ENCODE results near the gene DISP2.

The DISP2 gene

GRCh38 chr15:40357723-40358470 is at the start of gene DISP2:
Gene DISP2 (plus strand): TSS chr15:40358219. CDS start chr15:40358322, 103 bp downstream.
- Mint-ChIP-seq H3K9me3 (no peaks in the 10 kb centered on the region), H3K36me3 (ENCODE audit: low read depth) (peaks cover 4% of the 10 kb centered on the region), H3K4me1 (ENCODE audit: low read depth) (peaks cover 21% of the 10 kb centered on the region), H3K4me3 (peak within 1 kb of the TSS; percentile 75), H3K27ac (no peak within 1 kb of the TSS), H3K27me3 (peaks cover 49% of the 10 kb centered on the region)
- intact Hi-C loops (cut with micrococcal nuclease): no loop called here

- peak overlapping the region; percentile 91 for H3K27ac Mint-ChIP-seq
- H3K4me3 Mint-ChIP-seq: peak overlapping the region; percentile 99
- intact Hi-C loops (cut with micrococcal nuclease): no loop called here
- peaks cover 67% of the 10 kb centered on the region for H3K4me1 Mint-ChIP-seq (ENCODE audit: low read depth)
- H3K36me3 Mint-ChIP-seq (ENCODE audit: low read depth): peaks cover 36% of the 10 kb centered on the region
- peaks cover 11% of the 10 kb centered on the region for H3K27me3 Mint-ChIP-seq
- no peaks in the 10 kb centered on the region for H3K9me3 Mint-ChIP-seq
Observed at GRCh38 chr15:40309344-40309862, 48.6 kb upstream of the DISP2 start.

- Mint-ChIP-seq H3K4me3 (no peak overlapping the region), H3K27me3 (peaks cover 13% of the 10 kb centered on the region), H3K27ac (peak overlapping the region; percentile 91), H3K4me1 (ENCODE audit: low read depth) (peaks cover 67% of the 10 kb centered on the region), H3K9me3 (no peaks in the 10 kb centered on the region), H3K36me3 (ENCODE audit: low read depth) (peaks cover 28% of the 10 kb centered on the region)
- intact Hi-C loops (cut with micrococcal nuclease): loop anchor here (1.0 kb wide), 1 partner anchor 31 kb away; no protein-coding TSS in a partner anchor
Observed at GRCh38 chr15:40310001-40310959, 47.7 kb upstream of the DISP2 start.

DNA sequence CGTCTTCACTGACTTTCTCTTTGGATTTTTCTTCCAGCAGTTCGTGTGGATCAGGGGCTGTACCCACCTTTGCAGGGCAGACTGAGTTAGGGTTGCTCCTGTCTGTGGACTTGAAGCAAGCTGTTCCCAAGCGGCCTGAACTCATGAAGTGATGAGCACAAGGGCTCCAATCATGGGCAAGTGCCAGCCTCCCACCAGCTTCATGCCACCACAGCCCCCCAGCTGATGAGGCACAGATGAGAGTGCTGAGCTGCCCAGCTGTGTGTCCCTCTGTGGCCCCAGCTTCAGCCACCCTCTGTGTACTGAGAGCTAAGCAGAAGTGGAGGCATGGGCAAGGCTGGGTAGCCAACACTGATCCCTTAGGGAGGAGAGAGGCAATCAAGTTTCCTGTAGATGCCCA is 47.0 kb upstream of the DISP2 start:
- no peak overlapping the region for H3K4me3 Mint-ChIP-seq
- peaks cover 63% of the 10 kb centered on the region for H3K4me1 Mint-ChIP-seq (ENCODE audit: low read depth)
- H3K9me3 Mint-ChIP-seq: no peaks in the 10 kb centered on the region
- H3K27me3 Mint-ChIP-seq: peaks cover 21% of the 10 kb centered on the region
- intact Hi-C loops (cut with micrococcal nuclease): loop anchor here (1.0 kb wide), 1 partner anchor 32 kb away; no protein-coding TSS in a partner anchor
- H3K27ac Mint-ChIP-seq: no peak overlapping the region
- H3K36me3 Mint-ChIP-seq (ENCODE audit: low read depth): peaks cover 20% of the 10 kb centered on the region

DNA sequence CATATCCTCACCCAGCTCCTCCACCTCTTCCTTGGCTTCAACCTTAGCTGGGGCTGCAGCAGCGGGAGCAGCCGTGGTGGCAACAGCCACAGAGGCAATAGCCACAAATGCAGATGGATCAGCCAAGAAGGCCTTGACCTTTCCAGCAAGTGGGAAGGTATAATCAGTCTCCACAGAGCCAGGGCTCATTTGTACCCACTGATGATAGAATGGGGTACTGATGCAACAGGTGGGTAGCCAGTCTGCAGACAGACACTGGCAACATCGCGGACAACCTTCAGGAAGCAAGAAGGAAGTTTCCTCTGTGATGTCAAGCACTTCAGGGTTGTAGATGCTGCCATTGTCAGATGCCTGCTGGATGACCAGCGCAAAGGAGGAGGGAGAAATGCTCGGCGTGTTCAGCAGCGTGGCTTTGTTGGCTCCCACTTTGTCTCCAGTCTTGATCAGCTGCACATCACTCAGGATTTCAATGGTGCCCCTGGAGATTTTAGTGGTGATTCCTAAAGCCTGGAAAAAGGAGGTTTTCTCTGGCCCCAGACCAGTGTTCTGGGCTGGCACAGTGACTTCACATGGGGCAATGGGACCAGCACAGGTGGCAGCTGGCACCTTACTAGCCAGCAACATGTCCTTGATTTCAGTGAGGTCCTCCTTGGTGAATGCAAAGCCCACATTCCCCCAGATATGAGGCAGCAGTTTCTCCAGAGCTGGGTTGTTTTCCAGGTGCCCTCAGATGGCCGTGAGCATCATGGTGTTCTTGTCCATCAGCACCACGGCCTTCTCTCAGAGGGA is 45.5 kb upstream of the DISP2 start:
- Mint-ChIP-seq H3K4me1 (ENCODE audit: low read depth) (peaks cover 67% of the 10 kb centered on the region), H3K9me3 (no peaks in the 10 kb centered on the region), H3K4me3 (no peak overlapping the region), H3K27ac (no peak overlapping the region), H3K27me3 (peaks cover 25% of the 10 kb centered on the region), H3K36me3 (ENCODE audit: low read depth) (peaks cover 6% of the 10 kb centered on the region)
- intact Hi-C loops (cut with micrococcal nuclease): no loop called here

DNA sequence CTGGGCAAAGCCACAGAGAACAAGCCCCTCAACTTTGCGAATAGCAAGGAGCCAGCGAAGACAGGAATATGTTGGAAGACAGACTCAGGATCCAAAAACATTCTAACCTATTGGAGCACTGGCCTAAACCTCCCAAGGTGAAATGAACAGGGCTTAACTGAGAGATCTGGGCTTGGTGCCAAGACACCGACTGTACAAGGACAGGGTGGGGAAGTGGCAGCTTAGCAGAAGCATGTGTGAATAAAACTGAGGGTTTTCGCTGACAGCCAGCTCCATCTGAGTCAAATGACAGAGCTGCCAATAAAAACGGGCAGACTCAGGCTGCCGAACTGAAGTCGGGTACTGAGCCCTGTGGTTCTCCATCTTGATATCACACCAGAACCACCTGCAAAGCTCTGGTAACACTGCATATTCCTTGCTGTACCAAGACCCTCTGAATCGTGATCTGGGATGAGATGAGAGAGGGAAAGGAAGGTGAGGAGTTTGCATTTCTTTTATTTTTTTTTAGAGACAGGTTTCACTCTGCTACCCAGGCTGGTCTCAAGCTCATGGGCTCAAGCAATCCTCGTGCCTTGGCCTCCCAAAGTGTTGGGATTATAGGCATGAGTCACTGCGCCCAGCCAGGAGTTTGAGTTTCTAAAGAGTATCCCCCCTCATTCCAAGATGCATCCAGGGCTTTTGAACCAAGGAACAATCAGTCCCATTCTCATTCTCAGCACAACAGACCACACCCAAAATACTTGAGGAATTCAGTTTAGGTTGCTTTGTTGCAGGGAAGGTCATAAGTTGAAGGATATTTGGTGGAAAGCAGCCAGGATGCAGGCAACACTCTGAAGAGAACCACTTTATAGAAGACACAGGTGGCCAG is 44.3 kb upstream of the DISP2 start:
- Mint-ChIP-seq H3K9me3 (no peaks in the 10 kb centered on the region), H3K4me3 (no peak overlapping the region), H3K36me3 (ENCODE audit: low read depth) (no peaks in the 10 kb centered on the region), H3K27me3 (peaks cover 25% of the 10 kb centered on the region), H3K4me1 (ENCODE audit: low read depth) (peaks cover 63% of the 10 kb centered on the region), H3K27ac (peak overlapping the region; percentile 73)
- intact Hi-C loops (cut with micrococcal nuclease): no loop called here

GRCh38 chr15:40314723-40315276 is 43.2 kb upstream of the DISP2 start:
- Mint-ChIP-seq H3K36me3 (ENCODE audit: low read depth) (no peaks in the 10 kb centered on the region), H3K9me3 (no peaks in the 10 kb centered on the region), H3K27ac (peak overlapping the region; percentile 73), H3K4me3 (no peak overlapping the region), H3K27me3 (peaks cover 25% of the 10 kb centered on the region), H3K4me1 (ENCODE audit: low read depth) (peaks cover 55% of the 10 kb centered on the region)
- intact Hi-C loops (cut with micrococcal nuclease): no loop called here

DNA sequence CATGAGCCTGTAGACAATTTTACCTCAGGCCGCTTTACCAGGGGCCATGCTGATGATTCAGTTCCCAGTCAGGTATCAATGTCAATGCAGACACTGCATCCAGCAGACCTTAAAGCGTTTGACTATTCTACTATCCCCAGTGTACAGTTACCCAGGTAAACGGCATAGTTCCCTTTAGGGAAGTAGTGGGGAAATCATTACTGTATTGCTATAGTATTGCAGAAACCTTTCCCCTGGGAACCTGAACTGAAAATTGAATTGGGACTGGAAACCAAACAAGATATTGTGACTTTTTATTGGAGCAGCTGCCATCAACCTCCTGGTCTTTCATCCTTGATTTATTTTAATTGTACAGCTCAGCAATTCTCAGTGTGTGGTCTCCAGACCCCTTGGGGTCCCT is 41.1 kb upstream of the DISP2 start:
- H3K27me3 Mint-ChIP-seq: peaks cover 23% of the 10 kb centered on the region

GRCh38 chr15:40317580-40317979 is 40.4 kb upstream of the DISP2 start:
- Mint-ChIP-seq H3K4me3 (no peak overlapping the region), H3K27ac (peak overlapping the region; percentile 73), H3K36me3 (ENCODE audit: low read depth) (no peaks in the 10 kb centered on the region), H3K4me1 (ENCODE audit: low read depth) (peaks cover 70% of the 10 kb centered on the region), H3K27me3 (peaks cover 16% of the 10 kb centered on the region), H3K9me3 (no peaks in the 10 kb centered on the region)
- intact Hi-C loops (cut with micrococcal nuclease): no loop called here

More for the DNA sequence above, 41.1 kb upstream of the DISP2 start:
- Mint-ChIP-seq H3K27ac (peak overlapping the region; percentile 73), H3K9me3 (no peaks in the 10 kb centered on the region), H3K4me3 (no peak overlapping the region), H3K4me1 (ENCODE audit: low read depth) (peaks cover 70% of the 10 kb centered on the region), H3K36me3 (ENCODE audit: low read depth) (no peaks in the 10 kb centered on the region)
- intact Hi-C loops (cut with micrococcal nuclease): no loop called here

DNA sequence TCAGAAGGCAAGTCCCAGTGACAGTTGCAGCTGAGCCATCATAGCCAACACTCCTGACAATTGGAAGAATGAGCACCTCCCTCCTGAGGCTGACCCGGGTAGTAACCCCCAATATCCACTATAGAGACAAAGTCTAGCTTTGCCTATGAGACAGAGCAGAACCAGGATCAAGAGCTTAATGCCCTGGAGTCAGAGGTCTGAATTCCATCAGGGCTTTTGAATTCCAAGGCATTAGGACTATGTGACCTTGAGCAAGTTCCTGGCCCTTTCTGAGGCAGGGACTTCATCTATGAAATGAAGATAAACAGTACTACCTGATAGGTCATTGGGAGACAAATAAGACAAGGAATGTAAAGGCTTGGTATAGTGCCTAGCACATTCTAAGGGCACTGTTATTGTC is 37.6 kb upstream of the DISP2 start:
- Mint-ChIP-seq H3K36me3 (ENCODE audit: low read depth) (peaks cover 10% of the 10 kb centered on the region), H3K4me1 (ENCODE audit: low read depth) (peaks cover 54% of the 10 kb centered on the region), H3K4me3 (no peak overlapping the region), H3K9me3 (no peaks in the 10 kb centered on the region), H3K27me3 (peaks cover 10% of the 10 kb centered on the region), H3K27ac (peak overlapping the region; percentile 65)
- intact Hi-C loops (cut with micrococcal nuclease): no loop called here

- Mint-ChIP-seq H3K27me3 (peaks cover 5% of the 10 kb centered on the region), H3K27ac (peak overlapping the region; percentile 65), H3K4me3 (no peak overlapping the region), H3K9me3 (no peaks in the 10 kb centered on the region), H3K4me1 (ENCODE audit: low read depth) (peaks cover 56% of the 10 kb centered on the region), H3K36me3 (ENCODE audit: low read depth) (peaks cover 15% of the 10 kb centered on the region)
- intact Hi-C loops (cut with micrococcal nuclease): no loop called here
Observed at GRCh38 chr15:40320931-40321371, 37.1 kb upstream of the DISP2 start.

DNA sequence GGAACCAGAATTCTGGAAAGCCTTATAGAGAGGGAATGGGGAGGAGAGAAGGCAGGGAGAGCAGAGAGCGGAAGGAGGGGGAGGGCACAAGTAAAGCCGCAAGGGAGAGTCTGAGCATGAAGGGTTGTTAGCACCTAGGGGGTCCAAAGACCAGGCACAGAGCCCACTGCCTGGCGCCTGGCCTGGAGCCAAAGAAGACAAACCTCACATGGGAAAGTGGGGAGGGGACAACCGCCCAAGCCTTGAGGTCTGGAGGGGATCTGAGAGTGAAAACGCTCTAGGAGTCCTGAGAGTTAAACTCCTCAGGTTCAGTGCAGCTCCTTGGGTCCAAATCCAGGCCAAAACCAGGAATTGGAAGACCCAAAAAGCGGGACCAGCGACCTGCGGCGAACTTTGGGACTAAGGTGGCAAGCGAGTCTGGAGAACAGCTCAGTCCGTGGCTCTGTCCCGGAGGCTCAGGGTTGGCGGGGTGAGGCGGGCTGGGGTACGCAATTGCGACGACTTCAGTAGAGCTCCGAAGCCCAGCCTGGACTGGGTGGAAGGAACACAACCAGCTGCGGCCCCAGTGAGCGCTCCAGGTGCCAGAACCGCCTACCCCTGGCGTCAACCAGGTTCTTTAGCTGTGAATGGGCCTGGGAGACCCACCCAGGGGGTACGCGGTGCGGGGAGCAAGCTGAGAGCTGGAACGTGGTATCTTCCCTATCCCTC is 35.3 kb upstream of the DISP2 start:
- H3K27ac Mint-ChIP-seq: peak overlapping the region; percentile 78

More for the DNA sequence above, 35.3 kb upstream of the DISP2 start:
- H3K27me3 Mint-ChIP-seq: no peaks in the 10 kb centered on the region
- peaks cover 62% of the 10 kb centered on the region for H3K4me1 Mint-ChIP-seq (ENCODE audit: low read depth)
- intact Hi-C loops (cut with micrococcal nuclease): loop anchor here (1.0 kb wide), 1 partner anchor 12 kb away; no protein-coding TSS in a partner anchor
- H3K4me3 Mint-ChIP-seq: peak overlapping the region; percentile 71
- no peaks in the 10 kb centered on the region for H3K9me3 Mint-ChIP-seq
- H3K36me3 Mint-ChIP-seq (ENCODE audit: low read depth): peaks cover 33% of the 10 kb centered on the region

All from dendritic cell treated with granulocyte-macrophage colony-stimulating factor and Interleukin-4, amounts not matched to agents 40 ng/mL and 50 ng/mL, for 4 days (primary cell).